ENCODE data around the gene NABP2. TPM values are rescaled to one million over a fixed set of nuclear protein-coding genes. Genes with fewer than 3 reads are reported as not detected.

NABP2 gene
- polyA plus RNA-seq, 3 donors, result 2.7 to 10.1 (median 3.2) TPM

DNA sequence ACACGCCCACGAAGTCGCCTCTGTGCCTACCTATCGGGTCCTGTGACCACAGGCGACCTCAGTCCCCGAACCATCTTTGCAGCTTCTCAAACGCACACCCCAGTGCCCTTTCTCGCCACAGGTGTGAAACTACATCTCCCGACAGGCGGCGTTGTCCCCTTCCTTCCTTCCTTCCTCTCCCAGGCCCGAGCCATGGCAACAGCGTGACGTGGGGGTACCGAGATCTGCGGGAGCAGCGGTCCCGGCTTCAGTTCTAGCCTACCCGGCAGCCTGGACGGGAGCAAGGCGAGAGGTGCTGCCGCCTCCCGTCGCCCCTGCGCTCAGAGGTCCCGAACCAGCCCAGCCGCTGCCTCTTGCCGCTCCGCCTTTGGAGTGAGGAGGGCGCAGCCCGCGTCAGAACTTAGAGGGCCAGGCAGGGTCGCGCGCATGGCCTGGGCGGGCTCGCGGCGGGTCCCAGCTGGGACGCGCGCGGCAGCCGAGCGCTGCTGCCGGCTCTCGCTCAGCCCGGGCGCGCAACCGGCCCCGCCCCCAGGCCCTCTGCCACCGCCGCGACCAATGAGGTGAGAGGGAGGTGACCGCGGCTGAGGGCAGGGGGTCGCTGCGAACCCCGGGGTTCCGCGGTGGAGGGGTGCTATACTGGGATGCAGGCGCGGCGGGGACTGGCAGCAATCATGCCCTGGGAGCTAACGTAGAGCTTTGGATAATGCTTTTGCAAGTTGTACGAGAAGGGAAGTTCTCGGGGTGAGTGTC is 42.7 kb downstream of the NABP2 start, which contains the start of gene COQ10A:
COQ10A (plus strand) TSS at position 250 of the 750 bp plus-strand sequence; CDS start at position 427, 177 bp downstream.
- Mint-ChIP-seq H3K27ac (peak within 1 kb of the TSS; percentile 80 to 94 (median 84)), H3K36me3 (peaks cover 15 to 20% of the 10 kb centered on the region in 2 donors), H3K4me3 (peak within 1 kb of the TSS; percentile 87 to 95), H3K9me3 (no peaks in the 10 kb centered on the region), H3K27me3 (ENCODE audit: low read depth in 3 of 3) (peaks cover 0 to 2% (median 1%) of the 10 kb centered on the region in 3 donors), H3K4me1 (peaks cover 20% of the 10 kb centered on the region)
- H3K79me2 ChIP-seq (ENCODE audit: insufficient read depth, low read length), result no peaks in the 10 kb centered on the region
- peaks cover 15 to 21% of the 10 kb centered on the region in 2 donors for H3K4me1 ChIP-seq (ENCODE audit: control insufficient read depth in 1 of 2, insufficient read depth in 2 of 2, low read length in 2 of 2)
- TF ChIP-seq, protein P1, sequence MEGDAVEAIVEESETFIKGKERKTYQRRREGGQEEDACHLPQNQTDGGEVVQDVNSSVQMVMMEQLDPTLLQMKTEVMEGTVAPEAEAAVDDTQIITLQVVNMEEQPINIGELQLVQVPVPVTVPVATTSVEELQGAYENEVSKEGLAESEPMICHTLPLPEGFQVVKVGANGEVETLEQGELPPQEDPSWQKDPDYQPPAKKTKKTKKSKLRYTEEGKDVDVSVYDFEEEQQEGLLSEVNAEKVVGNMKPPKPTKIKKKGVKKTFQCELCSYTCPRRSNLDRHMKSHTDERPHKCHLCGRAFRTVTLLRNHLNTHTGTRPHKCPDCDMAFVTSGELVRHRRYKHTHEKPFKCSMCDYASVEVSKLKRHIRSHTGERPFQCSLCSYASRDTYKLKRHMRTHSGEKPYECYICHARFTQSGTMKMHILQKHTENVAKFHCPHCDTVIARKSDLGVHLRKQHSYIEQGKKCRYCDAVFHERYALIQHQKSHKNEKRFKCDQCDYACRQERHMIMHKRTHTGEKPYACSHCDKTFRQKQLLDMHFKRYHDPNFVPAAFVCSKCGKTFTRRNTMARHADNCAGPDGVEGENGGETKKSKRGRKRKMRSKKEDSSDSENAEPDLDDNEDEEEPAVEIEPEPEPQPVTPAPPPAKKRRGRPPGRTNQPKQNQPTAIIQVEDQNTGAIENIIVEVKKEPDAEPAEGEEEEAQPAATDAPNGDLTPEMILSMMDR (IDR thresholded peaks at IDR 0.05), result peak; percentile 81
- no peaks in the 10 kb centered on the region for H3K9me3 ChIP-seq (replicated peaks in 1 of 2; ENCODE audit: control insufficient read depth in 1 of 2, insufficient read depth in 1 of 2, low read length in 2 of 2)
- WGBS (ENCODE audit: insufficient coverage), result under 1% methylated on average over 64 of the region's 68 CpGs
- H2AFZ ChIP-seq (ENCODE audit: insufficient read depth, low read depth, low read length, poor library complexity, severe bottlenecking), result peak within 1 kb of the TSS; percentile 94
- DNase-seq, result peak; percentile 67 to 82 (median 78)
- H3K27me3 ChIP-seq (ENCODE audit: control insufficient read depth in 2 of 2, insufficient read depth in 2 of 2, low read length in 2 of 2), result no peaks in the 10 kb centered on the region
- H3K4me2 ChIP-seq (replicated peaks; ENCODE audit: extremely low read depth, low read length, poor library complexity, severe bottlenecking), result peak within 1 kb of the TSS; percentile 93
- peak within 1 kb of the TSS; percentile 67 for H3K9ac ChIP-seq (ENCODE audit: insufficient read depth, low read length, poor library complexity, severe bottlenecking)
- H3K4me3 ChIP-seq (replicated peaks in 1 of 3; ENCODE audit: low read depth in 2 of 3, low read length in 3 of 3), result peak within 1 kb of the TSS; percentile 66 to 92 (median 85)
- intact Hi-C loops (cut with micrococcal nuclease), result no loop called here
- peak within 1 kb of the TSS; percentile 79 to 82 for H3K27ac ChIP-seq (ENCODE audit: low read depth in 1 of 2, low read length in 2 of 2)
- peaks cover 16 to 20% of the 10 kb centered on the region in 2 donors for H3K36me3 ChIP-seq (replicated peaks in 1 of 2; ENCODE audit: control insufficient read depth in 1 of 2, insufficient read depth in 2 of 2, low read length in 2 of 2)
- no peaks in the 10 kb centered on the region for H4K20me1 ChIP-seq (ENCODE audit: insufficient read depth, low read length)

DNA sequence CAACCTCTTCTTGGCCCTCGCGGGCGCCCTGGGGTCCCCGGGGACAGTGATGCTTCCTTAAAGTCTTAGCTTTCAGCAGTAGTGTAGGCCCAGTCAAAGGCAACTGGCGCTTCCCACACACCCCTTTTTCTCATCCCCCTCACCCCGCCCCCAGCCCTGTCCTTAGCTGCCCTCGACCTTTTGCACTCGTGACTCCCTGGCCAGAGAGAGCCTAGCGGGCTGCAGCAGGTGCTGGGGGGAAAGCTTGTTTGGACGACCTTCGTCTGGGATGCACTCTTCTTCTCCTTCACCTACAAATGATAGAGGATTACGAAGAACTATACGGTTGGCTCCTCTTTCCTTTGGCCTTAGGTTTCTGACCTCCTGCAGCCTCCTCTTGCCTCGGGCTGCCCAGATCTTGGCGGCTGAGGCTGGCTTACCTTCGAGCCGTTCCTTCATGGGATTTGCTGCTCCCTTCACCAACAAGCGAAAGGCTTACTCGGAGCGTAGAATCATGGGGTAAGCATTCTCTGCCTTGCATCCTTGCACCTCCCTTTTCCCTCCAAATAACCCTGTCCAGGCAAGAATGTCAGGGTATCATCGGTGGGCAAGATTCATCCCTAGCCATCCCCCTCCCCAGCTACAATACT is 43.4 kb downstream of the NABP2 start:
- Histone ChIP-seq H3K4me3 (replicated peaks in 1 of 3; ENCODE audit: low read depth in 2 of 3, low read length in 3 of 3) (peak overlapping the region; percentile 66 to 92 (median 85)), H3K9ac (ENCODE audit: insufficient read depth, low read length, poor library complexity, severe bottlenecking) (peak overlapping the region; percentile 67), H3K4me2 (replicated peaks; ENCODE audit: extremely low read depth, low read length, poor library complexity, severe bottlenecking) (peak overlapping the region; percentile 93), H3K27ac (ENCODE audit: low read depth in 1 of 2, low read length in 2 of 2) (peak overlapping the region; percentile 79 to 82), H3K79me2 (ENCODE audit: insufficient read depth, low read length) (no peaks in the 10 kb centered on the region), H2AFZ (ENCODE audit: insufficient read depth, low read depth, low read length, poor library complexity, severe bottlenecking) (peak overlapping the region; percentile 94), H3K27me3 (ENCODE audit: control insufficient read depth in 2 of 2, insufficient read depth in 2 of 2, low read length in 2 of 2) (no peaks in the 10 kb centered on the region), H3K9me3 (replicated peaks in 1 of 2; ENCODE audit: control insufficient read depth in 1 of 2, insufficient read depth in 1 of 2, low read length in 2 of 2) (no peaks in the 10 kb centered on the region), H4K20me1 (ENCODE audit: insufficient read depth, low read length) (no peaks in the 10 kb centered on the region), H3K36me3 (replicated peaks in 1 of 2; ENCODE audit: control insufficient read depth in 1 of 2, insufficient read depth in 2 of 2, low read length in 2 of 2) (peaks cover 23 to 27% of the 10 kb centered on the region in 2 donors), H3K4me1 (ENCODE audit: control insufficient read depth in 1 of 2, insufficient read depth in 2 of 2, low read length in 2 of 2) (peaks cover 15 to 21% of the 10 kb centered on the region in 2 donors)
- TF ChIP-seq, protein P1 (IDR thresholded peaks at IDR 0.05), result no peak
- intact Hi-C loops (cut with micrococcal nuclease), result no loop called here
- DNase-seq, result peak in 1 of 3 donors; percentile 6
- Mint-ChIP-seq H3K36me3 (peaks cover 22 to 27% of the 10 kb centered on the region in 2 donors), H3K9me3 (no peaks in the 10 kb centered on the region), H3K4me3 (peak overlapping the region; percentile 87 to 95), H3K27ac (peak overlapping the region in 5 of 7 donors; percentile 35 to 87 (median 80)), H3K27me3 (ENCODE audit: low read depth in 3 of 3) (peaks cover 0 to 2% (median 1%) of the 10 kb centered on the region in 3 donors), H3K4me1 (peaks cover 20% of the 10 kb centered on the region)
- WGBS (ENCODE audit: insufficient coverage), result 52% methylated on average over 14 of the region's 21 CpGs

Measured in CD14-positive monocyte (primary cell).